Stimulated activated CD8-positive, alpha-beta memory T cell treated with anti-CD3 and anti-CD28 coated beads, Interleukin-7, amount 100 ng/mL, for 24 hours (primary cell): ENCODE data around the gene HTRA2.
A peak's percentile ranks its signal among the peaks of the same experiment; 100 is the strongest.
"Not testable (repeated sequence)": the region's sequence is repeated elsewhere in the genome, so short reads cannot be mapped to it uniquely, and the experiment has no call there.

Experiments
- DNase-seq: peaks from one replicate; pipeline ENCODE4 v3.0.0-alpha.2; 2020; ENCODE audit warnings: low read depth

Gene HTRA2

GRCh38 chr2:74529357-74530238, at the start of gene HTRA2, which contains the start of gene AUP1:
HTRA2 (plus strand) TSS chr2:74529933; CDS start chr2:74530007, 74 bp downstream.
AUP1 (minus strand) TSS chr2:74529706; CDS start chr2:74529629, 77 bp downstream.
- peak; percentile 81 for DNase-seq

GRCh38 chr2:74481431-74481830, 48.3 kb upstream of the HTRA2 start:
- DNase-seq, result no peak

DNA sequence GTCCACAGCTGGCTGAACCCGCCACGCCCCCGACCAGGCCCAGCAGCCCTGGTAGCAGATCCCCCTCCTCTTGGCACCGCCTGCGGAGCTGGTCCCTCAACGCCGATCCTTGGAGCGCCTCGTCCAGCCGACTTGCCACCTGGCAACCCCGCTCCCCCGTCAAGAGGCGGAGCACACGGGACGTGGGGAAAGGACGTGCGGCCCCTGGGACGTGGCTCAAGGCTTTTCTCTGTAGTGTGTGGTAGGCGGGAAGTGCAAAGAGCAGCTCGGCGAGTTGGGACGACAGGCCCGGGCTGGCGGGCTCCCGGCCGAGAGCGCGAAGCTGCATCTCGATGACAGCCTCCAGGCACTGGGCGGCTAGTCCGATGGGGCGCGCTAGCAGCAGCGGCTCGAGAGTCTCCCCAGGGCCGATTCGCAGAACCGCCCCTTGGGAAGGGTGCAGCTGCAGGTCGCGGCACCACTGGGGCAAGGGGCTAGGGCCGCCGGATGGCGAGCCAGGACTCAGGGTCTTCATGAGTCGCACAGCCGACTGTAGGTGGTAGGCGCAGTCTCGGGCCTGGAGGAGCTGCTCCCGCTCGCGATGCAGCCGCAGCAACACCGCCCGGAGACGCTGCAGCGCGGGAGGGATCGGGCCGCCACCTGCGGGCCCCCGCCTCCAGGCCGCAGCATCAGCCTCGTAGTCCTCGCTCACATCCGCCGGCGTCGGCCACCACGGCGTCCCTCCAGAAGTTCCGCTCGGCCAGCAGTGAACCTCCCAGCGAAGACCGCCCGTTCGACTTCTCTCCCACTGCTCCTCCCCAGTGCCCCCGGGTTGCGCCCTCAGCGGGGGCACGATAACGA, 47.6 kb upstream of the HTRA2 start:
- no peak for DNase-seq

DNA sequence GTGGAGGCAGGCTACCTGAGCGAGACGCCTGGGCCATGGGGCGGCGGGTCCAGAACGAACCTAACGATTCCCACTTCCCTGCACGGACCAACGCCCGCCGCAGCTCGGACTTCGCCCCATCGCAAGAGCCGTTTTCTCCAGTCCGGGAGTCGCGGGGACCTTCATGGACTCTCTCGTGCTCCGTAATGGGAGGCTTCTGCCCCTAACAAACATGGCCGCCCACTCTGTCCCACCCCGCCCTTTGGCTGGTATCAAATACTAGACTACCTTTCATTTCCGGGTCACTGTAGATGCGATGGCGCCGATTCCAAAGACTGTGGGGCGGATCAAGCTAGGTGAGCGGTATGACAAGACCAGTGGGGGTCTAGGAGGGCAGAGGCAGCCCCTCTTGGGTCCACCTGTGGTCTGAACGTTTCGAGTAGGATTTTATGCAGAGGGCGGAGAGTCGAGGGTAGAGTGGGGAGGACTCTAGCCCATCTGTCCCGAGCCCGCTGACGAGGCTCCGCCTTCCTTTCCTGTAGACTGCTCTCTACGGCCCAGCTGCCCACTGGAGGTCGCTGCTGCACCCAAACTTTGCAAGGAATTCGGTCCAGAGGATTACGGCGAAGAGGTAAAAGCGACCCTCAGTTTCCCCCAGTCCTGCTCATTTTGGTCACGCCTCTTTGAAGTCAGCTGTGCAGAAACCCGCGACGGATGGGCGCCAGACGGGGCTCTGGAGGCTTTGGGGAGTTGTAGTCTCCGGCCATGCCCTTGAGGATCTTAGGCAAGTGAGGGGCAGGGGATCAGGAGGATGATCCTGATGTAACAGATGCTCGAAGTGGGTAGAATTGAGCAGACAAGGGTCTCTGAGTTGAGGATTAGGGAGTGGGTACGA, 46.7 kb upstream of the HTRA2 start, which contains the start of the genes CCDC142 and TTC31:
Gene CCDC142 (minus strand): TSS at position 198 of the 874 bp plus-strand sequence. CDS start 161 bp downstream, at position 37.
Gene TTC31 (plus strand): TSS at position 281 of the 874 bp plus-strand sequence. CDS start 15 bp downstream, at position 296.
- DNase-seq, result peak; percentile 80

DNA sequence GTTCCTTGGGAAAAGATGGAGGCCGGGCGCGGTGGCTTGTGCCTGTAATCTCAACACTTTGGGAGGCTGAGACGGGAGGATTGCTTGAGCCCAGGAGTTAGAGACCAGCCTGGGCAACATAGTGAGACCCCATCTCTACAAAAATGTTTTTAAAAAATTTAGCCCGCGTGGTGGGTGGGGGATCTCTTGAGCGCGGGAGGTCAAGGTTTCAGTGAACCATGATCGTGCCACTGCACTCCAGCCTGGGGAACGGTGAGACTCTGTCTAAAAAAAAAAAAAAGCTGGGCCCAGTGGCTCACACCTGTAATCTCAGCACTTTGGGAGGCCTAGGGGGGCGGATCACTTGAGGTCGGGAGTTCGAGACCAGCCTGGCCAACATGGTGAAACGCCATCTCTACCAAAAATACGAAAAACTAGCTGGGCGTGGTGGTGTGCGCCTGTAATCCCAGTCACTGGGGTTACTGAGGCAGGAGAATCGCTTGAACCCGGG, 46.0 kb upstream of the HTRA2 start:
- DNase-seq, result not testable (repeated sequence)

DNA sequence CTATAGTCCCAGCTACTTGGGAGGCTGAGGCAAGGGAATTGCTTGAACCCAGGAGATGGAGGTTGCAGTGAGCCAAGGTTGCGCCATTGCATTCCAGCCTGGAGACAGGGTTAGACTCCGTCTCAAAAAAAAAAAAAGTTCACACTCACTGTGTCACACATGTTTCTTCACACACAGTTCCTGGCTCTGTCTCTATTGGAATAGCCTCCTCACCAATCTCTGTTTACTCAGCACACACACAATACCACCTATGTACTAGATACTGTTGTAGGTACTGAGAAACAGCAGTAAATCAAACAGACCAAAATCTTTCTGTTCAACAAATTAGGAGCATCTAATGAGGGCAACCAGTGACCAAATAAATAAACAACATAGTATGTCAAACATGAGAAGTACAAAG, 43.6 kb upstream of the HTRA2 start:
- DNase-seq, result no peak

DNA sequence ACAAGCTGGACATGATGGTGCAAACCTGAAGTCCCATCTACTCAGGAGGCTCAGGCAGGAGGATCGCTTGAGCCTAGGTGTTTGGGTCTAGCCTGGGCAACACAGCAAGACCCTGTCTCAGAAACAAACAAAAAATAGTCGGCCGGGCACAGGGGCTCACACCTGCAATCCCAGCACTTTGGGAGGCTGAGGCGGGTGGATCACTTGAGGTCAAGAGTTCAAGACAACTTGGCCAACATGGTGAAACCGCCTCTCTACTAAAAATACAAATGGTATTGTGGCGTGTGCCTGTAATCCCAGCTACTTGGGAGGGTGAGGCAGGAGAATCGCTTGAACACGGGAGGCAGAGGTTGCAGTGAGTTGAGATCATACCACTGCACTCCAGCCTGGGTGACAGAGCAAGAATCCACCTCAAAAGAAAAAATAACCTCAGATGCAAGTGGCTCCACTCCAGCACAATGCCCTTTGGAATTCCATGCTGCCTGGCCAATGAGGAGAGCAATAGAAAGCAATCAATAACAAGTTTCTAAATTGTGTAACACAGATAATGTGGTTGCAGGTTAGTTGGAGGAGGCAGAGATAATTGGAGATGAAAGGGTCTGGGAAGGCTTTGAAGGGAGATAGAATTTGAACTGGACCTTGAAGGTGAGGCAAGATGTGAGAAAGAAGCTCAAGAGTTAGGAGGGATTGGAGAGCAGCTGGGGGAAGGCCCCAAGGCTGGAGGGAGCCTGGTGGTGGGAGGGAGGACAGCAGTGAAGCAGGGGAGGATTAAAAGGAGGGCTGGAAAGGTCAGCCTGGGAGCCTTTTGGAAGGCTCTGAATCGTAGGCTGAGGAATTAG, 40.9 kb upstream of the HTRA2 start:
- DNase-seq, result no peak

DNA sequence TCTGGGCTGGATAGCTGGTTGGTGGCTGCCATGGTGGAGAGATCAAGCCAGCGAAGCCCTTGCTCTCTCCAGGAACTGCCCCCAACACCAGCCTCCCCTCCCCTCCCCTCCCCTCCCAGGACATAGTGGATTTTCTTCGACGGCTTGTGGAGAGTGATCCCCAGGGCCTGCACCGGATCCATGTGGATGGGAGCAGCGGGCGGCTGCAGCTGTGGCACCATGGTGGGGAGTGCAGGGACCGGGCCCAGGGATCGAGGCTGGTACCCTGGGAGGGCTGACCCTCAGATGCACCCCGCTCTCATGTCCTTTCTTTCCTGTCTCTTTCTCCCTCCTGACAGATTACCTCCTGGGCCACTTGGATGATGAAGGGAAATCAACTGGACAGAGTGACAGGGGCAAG, 39.8 kb upstream of the HTRA2 start:
- no peak for DNase-seq

GRCh38 chr2:74491648-74492544, 37.8 kb upstream of the HTRA2 start:
- no peak for DNase-seq

DNA sequence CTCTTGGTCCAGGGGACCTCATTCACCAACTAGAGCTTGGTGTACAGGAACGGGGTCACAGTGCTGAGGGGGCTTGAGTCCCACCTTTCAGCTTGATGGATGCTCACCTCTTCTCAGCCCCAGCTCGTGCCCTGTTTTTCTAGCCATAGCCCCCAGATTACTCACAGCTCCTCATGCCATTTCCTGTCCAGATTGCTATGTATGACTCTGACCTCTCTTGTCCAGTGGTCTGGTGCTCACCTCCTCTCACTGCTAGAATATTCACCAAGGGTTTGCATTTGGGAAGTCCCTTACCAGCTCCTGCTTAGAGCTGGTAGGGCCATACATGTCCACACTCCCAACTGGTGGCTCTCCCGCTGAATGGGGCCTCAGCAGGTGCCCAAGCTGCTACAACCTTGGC, 36.2 kb upstream of the HTRA2 start:
- no peak for DNase-seq

GRCh38 chr2:74495440-74495839, 34.3 kb upstream of the HTRA2 start:
- no peak for DNase-seq

- DNase-seq, result no peak
Measured at GRCh38 chr2:74496997-74497776, 32.5 kb upstream of the HTRA2 start.

DNA sequence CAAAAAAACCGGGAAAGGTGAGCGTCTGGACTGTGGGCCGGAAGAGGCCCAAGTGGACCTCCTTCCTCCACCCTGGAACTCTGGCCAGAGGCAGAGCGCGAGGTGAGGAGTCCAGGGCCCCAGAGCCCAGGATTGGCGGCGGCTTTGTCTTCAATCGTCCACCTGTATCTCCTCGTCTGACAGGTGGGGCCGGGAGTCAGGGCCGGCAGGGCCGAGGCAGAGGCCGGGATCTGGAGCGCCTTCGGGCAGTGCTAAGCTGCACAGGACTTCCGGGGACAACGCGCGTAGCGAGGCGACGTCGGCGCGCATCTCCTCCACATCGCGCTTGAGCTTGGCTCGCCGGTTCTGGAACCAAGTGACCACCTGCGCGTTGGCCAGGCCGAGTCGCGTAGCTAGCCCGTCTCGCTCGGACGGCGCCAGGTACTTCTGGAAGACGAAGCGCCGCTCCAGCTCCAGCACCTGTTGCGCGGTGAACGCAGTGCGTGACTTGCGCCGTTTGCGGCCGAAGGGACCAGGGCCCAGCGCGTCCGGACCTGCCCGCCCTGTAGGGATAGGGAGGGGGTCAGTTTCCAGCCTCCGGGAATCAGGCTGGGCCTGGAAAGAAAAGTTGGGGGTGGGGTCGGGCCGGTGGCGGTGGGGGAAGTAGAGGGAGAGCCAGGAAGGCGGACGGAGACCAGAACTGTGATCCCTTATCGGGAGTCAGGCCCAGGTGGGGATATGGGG, 31.8 kb upstream of the HTRA2 start:
- no peak for DNase-seq

GRCh38 chr2:74498500-74499266, 31.1 kb upstream of the HTRA2 start:
- DNase-seq, result no peak

DNA sequence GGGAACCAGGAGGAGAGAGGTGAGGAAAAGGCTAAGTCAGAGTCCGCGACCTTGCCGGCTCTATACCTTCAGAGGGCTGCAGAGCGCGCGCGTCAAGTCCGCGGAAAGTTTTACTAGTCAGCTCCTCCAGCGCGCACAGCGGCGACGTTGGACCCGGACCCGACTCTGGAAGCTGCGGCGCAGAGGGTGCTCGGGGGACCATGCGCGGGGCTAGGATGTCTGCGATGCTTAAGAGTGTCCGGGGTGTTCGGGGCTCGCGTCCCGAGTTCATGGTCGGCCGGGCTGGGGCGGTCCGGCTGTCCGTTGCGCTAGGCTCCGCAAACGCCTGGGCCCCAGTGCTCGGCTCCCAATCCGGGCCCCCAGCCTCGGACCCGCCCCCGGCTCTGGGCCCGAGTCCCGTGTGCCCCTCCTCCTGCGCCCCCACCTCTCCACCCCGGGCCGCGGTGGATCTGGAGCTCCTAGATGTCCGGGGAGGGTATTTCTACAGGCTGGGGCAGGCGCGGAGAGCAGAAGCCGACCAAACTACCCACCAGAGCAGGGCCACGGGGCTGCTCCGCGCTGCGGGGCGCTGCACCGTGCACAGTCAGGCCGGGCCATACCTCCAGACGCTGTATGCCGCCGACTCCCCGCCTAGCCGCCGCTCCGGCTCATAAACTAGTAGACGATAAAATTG, 30.3 kb upstream of the HTRA2 start, which contains the start of gene LBX2:
Gene LBX2 (minus strand): TSS at position 337 of the 673 bp plus-strand sequence. CDS start 66 bp downstream, at position 271.
- no peak for DNase-seq

- no peak for DNase-seq
Measured at GRCh38 chr2:74499940-74500577, 29.7 kb upstream of the HTRA2 start.
